ENCODE results near the gene LSR. TPM values are rescaled to one million over a fixed set of nuclear protein-coding genes. Genes with fewer than 3 reads are reported as not detected.
"Not testable (repeated sequence)": the region's sequence is repeated elsewhere in the genome, so short reads cannot be mapped to it uniquely, and the experiment has no call there.

LSR gene
- total and polyA plus RNA-seq, 12 donors = 8.2 to 106 (median 58.7) TPM

DNA sequence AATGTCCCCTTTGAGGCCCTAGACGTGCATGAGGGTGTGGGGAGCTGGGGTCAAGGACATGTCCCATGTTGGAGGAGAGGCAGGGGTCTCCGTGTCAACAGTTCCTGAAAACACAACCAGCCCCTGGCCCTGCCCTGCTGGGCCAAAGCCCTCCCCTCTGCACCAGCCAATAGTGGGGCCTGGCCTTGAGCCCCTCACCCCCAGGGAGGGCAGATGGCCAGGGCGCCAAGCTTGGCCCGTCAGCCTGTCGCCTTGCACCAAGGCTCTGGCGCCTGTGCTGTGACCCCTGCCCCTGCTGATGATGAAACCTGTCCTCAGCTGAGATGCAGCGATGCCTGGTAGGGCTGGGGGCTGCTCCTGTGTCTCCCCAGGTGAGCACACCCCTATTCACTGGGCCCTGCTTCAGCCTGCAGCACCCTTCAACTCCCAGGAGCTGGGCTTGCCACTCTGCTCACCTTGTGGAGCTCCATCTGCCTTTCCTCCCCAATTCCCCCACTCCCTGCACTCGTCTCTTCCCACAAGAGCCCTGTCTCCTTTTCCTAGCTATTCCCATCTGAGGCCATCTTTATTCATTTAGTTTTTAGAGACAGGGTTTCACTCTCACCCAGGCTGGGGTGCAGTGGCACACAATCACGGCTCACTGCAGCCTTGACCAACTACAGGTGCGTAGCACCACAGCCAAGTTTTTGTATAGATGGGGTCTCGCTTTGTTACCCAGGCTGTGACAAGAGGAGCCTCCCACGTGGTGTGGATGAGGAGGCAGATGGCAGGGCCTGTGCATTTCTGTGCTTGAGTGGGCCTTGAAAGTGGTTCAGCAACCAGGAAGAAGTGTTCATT, 31.4 kb downstream of the LSR start:
- H3K4me1 ChIP-seq (replicated peaks in 1 of 2) = peaks cover 11 to 15% of the 10 kb centered on the region in 2 donors
- WGBS, 4 donors = 45 to 77% (median 52%) methylated on average over 6 to 12 of the region's 12 CpGs
- TF ChIP-seq POLR2A (IDR thresholded peaks at IDR 0.05) = no peak
- TF ChIP-seq, protein P1, sequence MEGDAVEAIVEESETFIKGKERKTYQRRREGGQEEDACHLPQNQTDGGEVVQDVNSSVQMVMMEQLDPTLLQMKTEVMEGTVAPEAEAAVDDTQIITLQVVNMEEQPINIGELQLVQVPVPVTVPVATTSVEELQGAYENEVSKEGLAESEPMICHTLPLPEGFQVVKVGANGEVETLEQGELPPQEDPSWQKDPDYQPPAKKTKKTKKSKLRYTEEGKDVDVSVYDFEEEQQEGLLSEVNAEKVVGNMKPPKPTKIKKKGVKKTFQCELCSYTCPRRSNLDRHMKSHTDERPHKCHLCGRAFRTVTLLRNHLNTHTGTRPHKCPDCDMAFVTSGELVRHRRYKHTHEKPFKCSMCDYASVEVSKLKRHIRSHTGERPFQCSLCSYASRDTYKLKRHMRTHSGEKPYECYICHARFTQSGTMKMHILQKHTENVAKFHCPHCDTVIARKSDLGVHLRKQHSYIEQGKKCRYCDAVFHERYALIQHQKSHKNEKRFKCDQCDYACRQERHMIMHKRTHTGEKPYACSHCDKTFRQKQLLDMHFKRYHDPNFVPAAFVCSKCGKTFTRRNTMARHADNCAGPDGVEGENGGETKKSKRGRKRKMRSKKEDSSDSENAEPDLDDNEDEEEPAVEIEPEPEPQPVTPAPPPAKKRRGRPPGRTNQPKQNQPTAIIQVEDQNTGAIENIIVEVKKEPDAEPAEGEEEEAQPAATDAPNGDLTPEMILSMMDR (IDR thresholded peaks at IDR 0.05) = no peak
- H3K4me3 ChIP-seq = no peak overlapping the region
- peak in 1 of 7 donors; percentile 35 for DNase-seq
- H3K9me3 ChIP-seq (replicated peaks in 1 of 3) = no peaks in the 10 kb centered on the region
- H3K27ac ChIP-seq = no peak overlapping the region
- peaks cover 0 to 37% of the 10 kb centered on the region in 2 donors for H3K36me3 ChIP-seq (replicated peaks in 1 of 2)
- H3K27me3 ChIP-seq = no peaks in the 10 kb centered on the region
- intact Hi-C loops (cut with DNase I) = loop anchor here in 1 of 2 donors (10.0 kb wide), 1 partner anchor 185 kb away; no protein-coding TSS in a partner anchor

DNA sequence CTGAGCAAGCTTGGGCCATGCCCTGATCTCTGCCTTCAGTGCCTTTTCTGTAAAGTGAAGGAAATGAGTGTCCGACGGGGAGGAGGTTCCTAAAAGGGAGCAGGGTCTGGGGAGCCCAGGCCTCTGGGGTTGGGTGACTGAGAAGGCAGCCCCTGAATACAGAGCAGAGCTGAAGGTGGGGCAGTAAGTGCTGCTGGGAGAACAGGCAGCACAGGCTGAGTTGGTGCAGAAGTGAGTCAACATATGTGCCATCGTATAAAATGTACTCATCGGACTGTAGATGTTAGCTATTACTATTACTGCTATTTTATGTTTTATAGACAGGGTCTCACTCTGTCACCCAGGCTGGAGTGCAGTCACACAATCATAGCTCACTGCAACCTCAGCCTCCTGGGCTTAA, 32.5 kb downstream of the LSR start:
- TF ChIP-seq, protein P1 (IDR thresholded peaks at IDR 0.05) = no peak
- no peak for TF ChIP-seq POLR2A (IDR thresholded peaks at IDR 0.05)
- no peaks in the 10 kb centered on the region for H3K27me3 ChIP-seq
- 68 to 89% (median 76%) methylated on average over 4 of the region's 4 CpGs for WGBS, 4 donors
- intact Hi-C loops (cut with DNase I) = no loop called here
- H3K27ac ChIP-seq = no peak overlapping the region
- H3K4me3 ChIP-seq = no peak overlapping the region
- no peaks in the 10 kb centered on the region for H3K9me3 ChIP-seq (replicated peaks in 1 of 3)
- H3K4me1 ChIP-seq (replicated peaks in 1 of 2) = peaks cover 11 to 15% of the 10 kb centered on the region in 2 donors
- DNase-seq = no peak
- H3K36me3 ChIP-seq (replicated peaks in 1 of 2) = peaks cover 0 to 27% of the 10 kb centered on the region in 2 donors

DNA sequence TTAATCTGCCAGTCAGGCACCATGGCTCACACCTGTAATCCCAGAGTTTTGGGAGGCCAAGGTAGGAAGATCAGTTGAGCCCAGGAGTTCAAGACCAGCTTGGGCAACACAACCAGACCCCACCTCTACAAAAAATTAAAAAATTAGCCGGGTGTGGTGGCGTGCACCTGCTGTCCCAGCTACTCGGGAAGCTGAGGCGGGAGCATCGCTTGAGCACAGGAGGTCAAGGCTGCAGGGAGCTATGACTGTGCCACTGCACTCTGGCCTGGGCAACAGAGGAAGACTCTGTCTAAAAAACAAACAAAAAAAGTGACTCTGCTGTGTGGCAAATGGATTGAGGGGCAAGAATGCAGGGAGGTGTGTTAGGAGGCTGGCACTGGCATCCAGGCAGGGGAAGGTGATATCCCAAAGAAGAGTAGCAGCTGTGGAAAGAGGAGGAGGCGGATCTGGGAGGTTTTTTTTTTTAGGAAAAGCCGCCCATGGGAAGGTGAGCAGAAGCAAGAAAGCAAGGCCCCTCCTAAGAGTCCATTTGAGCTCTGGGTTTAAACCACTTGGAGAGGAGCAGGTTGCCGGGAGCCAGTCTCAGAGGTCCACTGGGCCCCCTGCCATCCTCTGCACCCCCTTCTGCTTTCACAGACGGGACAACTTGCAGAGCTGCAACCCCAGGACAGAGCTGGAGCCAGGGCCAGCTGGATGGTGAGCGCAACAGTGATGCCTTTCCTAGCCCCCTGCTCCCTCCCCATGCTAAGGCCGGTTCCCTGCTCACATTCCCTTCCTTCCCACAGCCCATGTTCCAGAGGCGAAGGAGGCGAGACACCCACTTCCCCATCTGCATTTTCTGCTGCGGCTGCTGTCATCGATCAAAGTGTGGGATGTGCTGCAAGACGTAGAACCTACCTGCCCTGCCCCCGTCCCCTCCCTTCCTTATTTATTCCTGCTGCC, 35.6 kb downstream of the LSR start:
- H3K27me3 ChIP-seq = no peaks in the 10 kb centered on the region
- 74 to 88% (median 82%) methylated on average over 16 to 17 of the region's 17 CpGs for WGBS, 4 donors
- intact Hi-C loops (cut with DNase I) = no loop called here
- no peaks in the 10 kb centered on the region for H3K9me3 ChIP-seq (replicated peaks in 1 of 3)
- no peak overlapping the region for H3K4me3 ChIP-seq
- no peak overlapping the region for H3K27ac ChIP-seq
- H3K4me1 ChIP-seq (replicated peaks in 1 of 2) = peaks cover 2% of the 10 kb centered on the region in 2 donors
- TF ChIP-seq POLR2A (IDR thresholded peaks at IDR 0.05) = no peak
- TF ChIP-seq, protein P1 (IDR thresholded peaks at IDR 0.05) = no peak
- H3K36me3 ChIP-seq (replicated peaks in 1 of 2) = peaks cover 0 to 4% of the 10 kb centered on the region in 2 donors
- no peak for DNase-seq

DNA sequence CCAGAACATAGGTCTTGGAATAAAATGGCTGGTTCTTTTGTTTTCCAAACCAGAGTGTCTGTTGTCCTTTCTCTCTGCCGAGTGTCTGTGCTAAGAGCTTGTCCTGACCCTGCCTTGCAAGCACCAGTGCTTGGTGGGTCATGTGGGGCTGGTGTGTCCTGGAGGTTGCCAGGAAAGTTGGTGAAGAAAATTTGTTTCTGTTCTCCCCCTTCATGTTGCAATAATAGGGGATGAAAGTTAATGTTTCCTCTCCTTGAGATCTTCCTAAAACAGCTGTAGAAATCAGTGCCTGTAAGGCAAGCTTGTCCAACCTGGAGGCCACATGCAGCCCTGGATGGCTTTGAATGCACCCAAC, 36.3 kb downstream of the LSR start:
- intact Hi-C loops (cut with DNase I) = no loop called here
- Histone ChIP-seq H3K27ac (no peak overlapping the region), H3K4me1 (replicated peaks in 1 of 2) (no peaks in the 10 kb centered on the region), H3K4me3 (no peak overlapping the region), H3K27me3 (no peaks in the 10 kb centered on the region), H3K36me3 (replicated peaks in 1 of 2) (no peaks in the 10 kb centered on the region), H3K9me3 (replicated peaks in 1 of 3) (no peaks in the 10 kb centered on the region)
- DNase-seq = no peak
- TF ChIP-seq POLR2A (IDR thresholded peaks at IDR 0.05) = no peak
- TF ChIP-seq, protein P1 (IDR thresholded peaks at IDR 0.05) = no peak
- WGBS, 4 donors = 25 to 55% (median 47%) methylated on average over 1 of the region's 1 CpG

DNA sequence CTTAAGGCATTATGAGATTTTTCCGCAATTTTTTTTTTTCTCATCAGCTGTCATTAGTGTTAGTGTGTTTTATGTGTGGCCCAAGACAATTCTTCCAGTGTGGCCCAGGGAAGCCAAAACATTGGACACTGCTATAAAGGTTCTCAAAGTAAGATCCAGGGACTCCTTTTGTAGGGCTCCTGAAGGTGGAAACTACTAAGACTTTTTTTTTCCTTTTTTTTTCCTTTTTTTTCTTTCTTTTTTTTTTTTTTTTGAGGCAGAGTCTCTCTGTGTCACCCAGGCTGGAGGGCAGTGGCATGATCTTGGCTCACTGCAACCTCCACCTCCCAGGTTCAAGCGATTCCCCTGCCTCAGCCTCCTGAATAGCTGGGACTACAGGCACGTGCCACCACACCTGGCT, 36.7 kb downstream of the LSR start:
- intact Hi-C loops (cut with DNase I); H3K36me3 ChIP-seq (replicated peaks in 1 of 2); H3K27me3 ChIP-seq; H3K4me3 ChIP-seq; H3K27ac ChIP-seq; H3K4me1 ChIP-seq (replicated peaks in 1 of 2); DNase-seq; H3K9me3 ChIP-seq (replicated peaks in 1 of 3): not testable (repeated sequence)
- 91 to 99% (median 94%) methylated on average over 3 of the region's 3 CpGs for WGBS, 4 donors

DNA sequence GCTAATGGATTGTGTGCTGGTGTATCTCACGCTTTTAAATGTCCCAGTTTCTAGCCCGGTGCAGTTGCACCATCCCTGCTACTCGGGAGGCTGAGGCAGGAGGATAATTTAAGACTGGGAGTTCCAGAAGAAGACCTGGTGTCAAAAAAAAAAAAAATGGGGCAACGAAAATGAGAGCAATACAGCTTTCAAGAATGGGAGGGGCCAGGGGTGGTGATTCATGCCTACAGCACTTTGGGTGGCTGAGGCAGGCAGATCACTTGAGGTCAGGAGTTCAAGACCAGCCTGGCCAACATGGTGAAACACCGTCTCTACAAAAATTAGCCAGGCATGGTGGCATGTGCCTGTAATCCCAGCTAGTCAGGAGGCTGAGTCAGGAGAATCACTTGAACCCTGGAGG, 37.3 kb downstream of the LSR start:
- H3K36me3 ChIP-seq (replicated peaks in 1 of 2); H3K4me1 ChIP-seq (replicated peaks in 1 of 2); DNase-seq; H3K27ac ChIP-seq; intact Hi-C loops (cut with DNase I); H3K4me3 ChIP-seq; H3K9me3 ChIP-seq (replicated peaks in 1 of 3); H3K27me3 ChIP-seq: not testable (repeated sequence)
- 66 to 77% (median 72%) methylated on average over 5 of the region's 5 CpGs for WGBS, 4 donors
